Measurements from ENCODE around the gene SUSD1. TPM values are rescaled to one million over a fixed set of nuclear protein-coding genes. Genes with fewer than 3 reads are reported as not detected.

The SUSD1 gene
- total and polyA plus RNA-seq, 2 of the 13 experiments (the other 11 are each of a cell fraction or from before 2014, with no cell fraction given) = 25.9 to 32.3 TPM

GRCh38 chr9:112084334-112084733, 90.8 kb downstream of the SUSD1 start (continued):
- TF ChIP-seq HNF1A (IDR thresholded peaks at IDR 0.05; ENCODE audit: low read depth) (no peak), HNF1A (CRISPR knock-in tag; IDR thresholded peaks at IDR 0.05; ENCODE audit: borderline replicate concordance) (no peak), ZNF652 (CRISPR knock-in tag; IDR thresholded peaks at IDR 0.05; ENCODE audit: borderline replicate concordance, low read depth) (no peak), ZNF260 (CRISPR knock-in tag; IDR thresholded peaks at IDR 0.05; ENCODE audit: borderline replicate concordance, low read depth) (no peak), GMEB2 (CRISPR knock-in tag; IDR thresholded peaks at IDR 0.05; ENCODE audit: low read depth) (no peak), MXD4 (CRISPR knock-in tag; IDR thresholded peaks at IDR 0.05) (no peak), SP2 (CRISPR knock-in tag; IDR thresholded peaks at IDR 0.05) (no peak), ZNF567 (CRISPR knock-in tag; IDR thresholded peaks at IDR 0.05; ENCODE audit: borderline replicate concordance) (no peak), SOX5 (CRISPR knock-in tag; IDR thresholded peaks at IDR 0.05; ENCODE audit: borderline replicate concordance) (no peak), ZFP82 (CRISPR knock-in tag; IDR thresholded peaks at IDR 0.05; ENCODE audit: borderline replicate concordance) (no peak), XBP1 (CRISPR knock-in tag; IDR thresholded peaks at IDR 0.05) (no peak), TFDP1 (CRISPR knock-in tag; IDR thresholded peaks at IDR 0.05; ENCODE audit: borderline replicate concordance) (no peak)

All from HepG2 (cell line).